ENCODE results near the gene MAD1L1. TPM values are rescaled to one million over a fixed set of nuclear protein-coding genes. Genes with fewer than 3 reads are reported as not detected.

The MAD1L1 gene
- total RNA-seq, 1 donor from 2014 or later = 57.6 TPM

- peaks cover 14% of the 10 kb centered on the region for H3K9me3 Mint-ChIP-seq (ENCODE audit: unreplicated experiment)
- peaks cover 8% of the 10 kb centered on the region for H3K27me3 Mint-ChIP-seq (ENCODE audit: unreplicated experiment)
- peaks cover 8% of the 10 kb centered on the region for H3K36me3 Mint-ChIP-seq (ENCODE audit: unreplicated experiment)
- DNase-seq = no peak
- H3K4me1 Mint-ChIP-seq (ENCODE audit: low read depth, unreplicated experiment) = peaks cover 18% of the 10 kb centered on the region
- peak overlapping the region; percentile 46 for H3K27ac Mint-ChIP-seq (ENCODE audit: unreplicated experiment)
- TF ChIP-seq CTCF (IDR thresholded peaks at IDR 0.05; ENCODE audit: partially characterized antibody, unreplicated experiment) = no peak
- H3K4me3 Mint-ChIP-seq (ENCODE audit: unreplicated experiment) = no peak overlapping the region
Measured at GRCh38 chr7:2093843-2094220, 138.9 kb downstream of the MAD1L1 start.

DNA sequence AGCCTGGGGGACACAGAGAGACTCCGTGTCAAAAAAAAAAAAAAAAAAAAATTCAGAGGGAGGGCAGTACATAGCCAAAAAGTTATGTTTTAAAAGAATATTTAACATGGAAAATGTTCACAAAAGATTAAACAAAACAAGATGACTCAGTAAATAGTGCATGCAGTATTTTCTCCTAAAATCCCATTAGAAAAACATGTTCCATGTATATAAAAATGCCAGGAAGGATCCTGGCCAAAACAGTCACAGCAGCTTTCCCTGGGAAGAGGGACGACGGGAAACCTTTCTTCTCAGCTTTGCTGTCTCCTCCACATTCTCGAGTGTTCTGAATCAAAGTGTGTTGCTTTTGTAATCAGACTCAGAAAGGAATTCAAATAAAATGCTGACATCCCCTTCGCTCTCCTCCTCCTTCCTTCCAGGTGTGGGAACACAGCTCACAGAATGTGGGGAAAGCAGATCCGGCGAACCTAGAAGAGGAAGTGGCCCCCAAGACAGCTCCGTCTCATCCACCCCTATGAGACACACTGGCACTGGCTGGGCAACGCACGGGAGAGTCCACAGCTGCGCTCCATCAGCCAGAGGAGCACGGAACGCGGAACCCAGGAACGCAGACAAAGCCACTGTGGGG is 139.4 kb downstream of the MAD1L1 start:
- peaks cover 8% of the 10 kb centered on the region for H3K36me3 Mint-ChIP-seq (ENCODE audit: unreplicated experiment)
- TF ChIP-seq CTCF (IDR thresholded peaks at IDR 0.05; ENCODE audit: partially characterized antibody, unreplicated experiment) = no peak
- H3K4me1 Mint-ChIP-seq (ENCODE audit: low read depth, unreplicated experiment) = peaks cover 17% of the 10 kb centered on the region
- peaks cover 8% of the 10 kb centered on the region for H3K27me3 Mint-ChIP-seq (ENCODE audit: unreplicated experiment)
- H3K9me3 Mint-ChIP-seq (ENCODE audit: unreplicated experiment) = peaks cover 14% of the 10 kb centered on the region
- H3K27ac Mint-ChIP-seq (ENCODE audit: unreplicated experiment) = peak overlapping the region; percentile 46
- no peak for DNase-seq
- no peak overlapping the region for H3K4me3 Mint-ChIP-seq (ENCODE audit: unreplicated experiment)

DNA sequence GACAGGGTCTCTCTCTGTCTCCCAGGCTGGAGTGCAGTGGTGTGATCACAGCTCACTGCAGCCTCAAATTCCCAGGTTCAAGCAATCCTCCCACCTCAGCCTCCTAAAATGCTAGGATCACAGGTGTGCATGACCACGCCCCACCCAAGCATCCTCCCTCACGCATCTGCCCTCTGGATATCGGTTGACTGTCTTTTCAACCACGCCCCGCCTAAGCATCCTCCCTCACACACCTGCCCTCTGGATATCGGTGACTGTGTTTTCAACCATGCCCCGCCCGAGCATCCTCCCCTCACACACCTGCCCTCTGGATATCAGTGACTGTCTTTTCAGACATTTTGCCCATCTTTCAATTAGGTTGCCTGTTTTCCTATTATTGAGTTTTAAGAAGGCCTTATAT is 140.5 kb downstream of the MAD1L1 start:
- TF ChIP-seq CTCF (IDR thresholded peaks at IDR 0.05; ENCODE audit: partially characterized antibody, unreplicated experiment) = no peak
- no peak overlapping the region for H3K27ac Mint-ChIP-seq (ENCODE audit: unreplicated experiment)
- no peak overlapping the region for H3K4me3 Mint-ChIP-seq (ENCODE audit: unreplicated experiment)
- peaks cover 8% of the 10 kb centered on the region for H3K36me3 Mint-ChIP-seq (ENCODE audit: unreplicated experiment)
- peaks cover 8% of the 10 kb centered on the region for H3K27me3 Mint-ChIP-seq (ENCODE audit: unreplicated experiment)
- DNase-seq = no peak
- H3K9me3 Mint-ChIP-seq (ENCODE audit: unreplicated experiment) = peaks cover 12% of the 10 kb centered on the region
- peaks cover 12% of the 10 kb centered on the region for H3K4me1 Mint-ChIP-seq (ENCODE audit: low read depth, unreplicated experiment)

GRCh38 chr7:2090526-2091520 is 141.9 kb downstream of the MAD1L1 start:
- Mint-ChIP-seq H3K27me3 (ENCODE audit: unreplicated experiment) (peaks cover 8% of the 10 kb centered on the region), H3K36me3 (ENCODE audit: unreplicated experiment) (peaks cover 13% of the 10 kb centered on the region), H3K4me3 (ENCODE audit: unreplicated experiment) (no peak overlapping the region), H3K4me1 (ENCODE audit: low read depth, unreplicated experiment) (peaks cover 15% of the 10 kb centered on the region), H3K27ac (ENCODE audit: unreplicated experiment) (no peak overlapping the region), H3K9me3 (ENCODE audit: unreplicated experiment) (peaks cover 15% of the 10 kb centered on the region)
- DNase-seq = no peak
- no peak for TF ChIP-seq CTCF (IDR thresholded peaks at IDR 0.05; ENCODE audit: partially characterized antibody, unreplicated experiment)

- no peak overlapping the region for H3K4me3 Mint-ChIP-seq (ENCODE audit: unreplicated experiment)
- peaks cover 7% of the 10 kb centered on the region for H3K27me3 Mint-ChIP-seq (ENCODE audit: unreplicated experiment)
- H3K27ac Mint-ChIP-seq (ENCODE audit: unreplicated experiment) = no peak overlapping the region
- DNase-seq = no peak
- H3K36me3 Mint-ChIP-seq (ENCODE audit: unreplicated experiment) = peaks cover 16% of the 10 kb centered on the region
- H3K9me3 Mint-ChIP-seq (ENCODE audit: unreplicated experiment) = peaks cover 13% of the 10 kb centered on the region
- peaks cover 16% of the 10 kb centered on the region for H3K4me1 Mint-ChIP-seq (ENCODE audit: low read depth, unreplicated experiment)
- no peak for TF ChIP-seq CTCF (IDR thresholded peaks at IDR 0.05; ENCODE audit: partially characterized antibody, unreplicated experiment)
Measured at GRCh38 chr7:2088801-2089200, 143.9 kb downstream of the MAD1L1 start.
